Neural progenitor cell (in vitro differentiated cells): ENCODE measurements around the gene SEMA4G. TPM values are rescaled to one million over a fixed set of nuclear protein-coding genes. Genes with fewer than 3 reads are reported as not detected.
A peak's percentile ranks its signal among the peaks of the same experiment; 100 is the strongest.
"Not testable (repeated sequence)": the region's sequence is repeated elsewhere in the genome, so short reads cannot be mapped to it uniquely, and the experiment has no call there.

ENCODE experiments used
- DNase-seq: peaks from one replicate; pipeline ENCODE4 v3.0.0-alpha.2; 2016; ENCODE audit warnings: low spot score
- H2AFZ ChIP-seq: fragments of 200-600 bp; sonication (generic); replicated peaks from 2 replicates; pipeline ENCODE4 v1.6.1; 2016; ENCODE audit warnings: antibody characterized with exemption
- H3F3A ChIP-seq: fragments of 200-600 bp; sonication (generic); 2 replicates; pipeline ENCODE4 v1.6.1; 2016; ENCODE audit warnings: antibody characterized with exemption, low read depth
- H3K27ac ChIP-seq: fragments of 200-600 bp; sonication (generic); 2 replicates; pipeline ENCODE4 v1.5.1; 2016; ENCODE audit warnings: mild to moderate bottlenecking
- H3K27me3 ChIP-seq: fragments of 200-600 bp; sonication (generic); 2 replicates; pipeline ENCODE4 v1.6.1; 2016; ENCODE audit warnings: mild to moderate bottlenecking, moderate library complexity
- H3K36me3 ChIP-seq: fragments of 200-600 bp; sonication (generic); 2 replicates; pipeline ENCODE4 v1.5.1; 2016
- H3K4me1 ChIP-seq: fragments of 200-600 bp; sonication (generic); 2 replicates; pipeline ENCODE4 v1.6.1; 2016; ENCODE audit warnings: mixed run types
- H3K4me2 ChIP-seq: fragments of 200-600 bp; sonication (generic); 2 replicates; pipeline ENCODE4 v1.6.1; 2016
- H3K4me3 ChIP-seq: fragments of 200-600 bp; sonication (generic); 2 replicates; pipeline ENCODE4 v1.5.1; 2016
- H3K79me2 ChIP-seq: fragments of 200-600 bp; sonication (generic); 2 replicates; pipeline ENCODE4 v1.6.1; 2016; ENCODE audit warnings: low read depth
- H3K9ac ChIP-seq: fragments of 200-600 bp; sonication (generic); 2 replicates; pipeline ENCODE4 v1.6.1; 2016
- H3K9me3 ChIP-seq: fragments of 200-600 bp; sonication (generic); 2 replicates; pipeline ENCODE4 v1.5.1; 2016; ENCODE audit warnings: low read depth
- H4K20me1 ChIP-seq: fragments of 200-600 bp; sonication (generic); 2 replicates; pipeline ENCODE4 v1.6.1; 2016; ENCODE audit warnings: low read depth
- H3K27ac Mint-ChIP-seq: 3 replicates; pipeline ENCODE4 v1.8.0; 2021; ENCODE audit warnings: mixed read lengths
- H3K27me3 Mint-ChIP-seq: 2 replicates; pipeline ENCODE4 v1.8.0; 2022; ENCODE audit warnings: low read depth, mild to moderate bottlenecking, inconsistent platforms, moderate library complexity, mixed read lengths; ENCODE audit not compliant: insufficient read depth
- H3K36me3 Mint-ChIP-seq: 3 replicates; pipeline ENCODE4 v1.8.0; 2021; ENCODE audit warnings: mixed read lengths
- H3K4me1 Mint-ChIP-seq: 3 replicates; pipeline ENCODE4 v1.8.0; 2021; ENCODE audit warnings: mixed read lengths
- H3K4me3 Mint-ChIP-seq: 3 replicates; pipeline ENCODE4 v1.8.0; 2021; ENCODE audit warnings: mild to moderate bottlenecking, moderate library complexity, mixed read lengths
- H3K9me3 Mint-ChIP-seq: 3 replicates; pipeline ENCODE4 v1.8.0; 2020; ENCODE audit warnings: mixed read lengths
- CTCF ChIP-seq: fragments of 200-600 bp; sonication (generic); IDR thresholded peaks from 2 replicates; pipeline ENCODE4 v1.5.1; 2017; ENCODE audit warnings: antibody characterized with exemption, mild to moderate bottlenecking
- EZH2 ChIP-seq: fragments of 200-600 bp; sonication (generic); IDR thresholded peaks from 2 replicates; pipeline ENCODE4 v1.6.1; 2017; ENCODE audit warnings: antibody characterized with exemption, mild to moderate bottlenecking, moderate library complexity
- EZH2phosphoT487 ChIP-seq: fragments of 200-600 bp; sonication (generic); IDR thresholded peaks from 2 replicates; pipeline ENCODE4 v1.6.1; 2017; ENCODE audit warnings: antibody characterized with exemption
- total RNA-seq: library from RNA; depleted of rRNA; stranded (reverse); fragments of >200 nt; gene quantifications from 2 replicates; pipeline ENCODE4 v1.2.3, GENCODE V29; 2015; ENCODE audit warnings: low replicate concordance

The SEMA4G gene
- total RNA-seq, 1 donor from 2014 or later = 2.3 TPM

- H3K4me2 ChIP-seq = peak overlapping the region; percentile 27
- no peaks in the 10 kb centered on the region for H3K36me3 Mint-ChIP-seq
- peaks cover 4% of the 10 kb centered on the region for H4K20me1 ChIP-seq
- H3K4me3 ChIP-seq = no peak overlapping the region
- DNase-seq = no peak
- peaks cover 13% of the 10 kb centered on the region for H3K4me1 ChIP-seq
- H3K36me3 ChIP-seq = no peaks in the 10 kb centered on the region
- H3K27ac ChIP-seq = no peak overlapping the region
- peaks cover 20% of the 10 kb centered on the region for H3K27me3 ChIP-seq
- H3K79me2 ChIP-seq = no peaks in the 10 kb centered on the region
- no peak overlapping the region for H3K27ac Mint-ChIP-seq
- peaks cover 31% of the 10 kb centered on the region for H3K4me1 Mint-ChIP-seq
- H3K9me3 Mint-ChIP-seq = no peaks in the 10 kb centered on the region
- TF ChIP-seq EZH2 (no peak), EZH2phosphoT487 (no peak), CTCF (no peak)
- peaks cover 14% of the 10 kb centered on the region for H3K27me3 Mint-ChIP-seq
- peaks cover 33% of the 10 kb centered on the region for H3F3A ChIP-seq
- H3K4me3 Mint-ChIP-seq = peak overlapping the region; percentile 53
- no peaks in the 10 kb centered on the region for H3K9me3 ChIP-seq
- no peak overlapping the region for H2AFZ ChIP-seq
- no peak overlapping the region for H3K9ac ChIP-seq
These were observed 3.0 kb downstream of the SEMA4G start for GRCh38 chr10:100972115-100972903.

DNA sequence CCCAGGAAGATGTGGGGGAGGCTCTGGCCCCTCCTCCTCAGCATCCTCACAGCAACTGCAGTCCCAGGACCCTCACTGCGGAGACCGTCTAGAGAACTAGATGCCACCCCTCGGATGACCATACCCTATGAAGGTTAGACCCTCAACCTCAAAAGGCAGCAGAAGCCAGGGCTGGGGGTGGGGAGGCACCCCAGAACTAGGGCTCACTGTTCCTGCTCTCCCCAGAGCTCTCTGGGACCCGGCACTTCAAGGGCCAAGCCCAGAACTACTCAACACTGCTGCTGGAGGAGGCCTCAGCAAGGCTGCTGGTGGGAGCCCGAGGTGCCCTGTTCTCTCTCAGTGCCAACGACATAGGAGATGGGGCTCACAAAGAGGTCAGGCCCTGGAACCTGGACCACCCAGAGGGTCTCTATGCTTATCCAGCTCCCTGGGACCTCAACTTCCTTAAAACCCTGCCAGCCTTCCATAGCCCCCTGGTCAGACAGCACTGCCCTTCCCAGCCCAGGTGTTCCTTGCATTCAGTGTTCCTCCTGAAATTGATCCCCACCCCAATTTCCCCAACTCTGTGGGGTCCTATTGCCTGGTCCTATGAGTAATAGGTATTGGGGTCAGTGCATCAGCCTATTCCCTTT is 3.7 kb downstream of the SEMA4G start:
- Histone ChIP-seq H3F3A (peaks cover 31% of the 10 kb centered on the region), H3K4me3 (no peak overlapping the region), H3K27ac (no peak overlapping the region), H3K4me2 (no peak overlapping the region), H3K9ac (no peak overlapping the region), H3K36me3 (no peaks in the 10 kb centered on the region), H3K27me3 (peaks cover 19% of the 10 kb centered on the region), H4K20me1 (peaks cover 4% of the 10 kb centered on the region), H3K4me1 (peaks cover 13% of the 10 kb centered on the region), H2AFZ (no peak overlapping the region), H3K79me2 (no peaks in the 10 kb centered on the region), H3K9me3 (no peaks in the 10 kb centered on the region)
- no peak overlapping the region for H3K27ac Mint-ChIP-seq
- DNase-seq = no peak
- peaks cover 31% of the 10 kb centered on the region for H3K4me1 Mint-ChIP-seq
- H3K27me3 Mint-ChIP-seq = peaks cover 14% of the 10 kb centered on the region
- H3K4me3 Mint-ChIP-seq = peak overlapping the region; percentile 53
- H3K36me3 Mint-ChIP-seq = no peaks in the 10 kb centered on the region
- TF ChIP-seq EZH2 (no peak), CTCF (no peak)
- H3K9me3 Mint-ChIP-seq = no peaks in the 10 kb centered on the region

DNA sequence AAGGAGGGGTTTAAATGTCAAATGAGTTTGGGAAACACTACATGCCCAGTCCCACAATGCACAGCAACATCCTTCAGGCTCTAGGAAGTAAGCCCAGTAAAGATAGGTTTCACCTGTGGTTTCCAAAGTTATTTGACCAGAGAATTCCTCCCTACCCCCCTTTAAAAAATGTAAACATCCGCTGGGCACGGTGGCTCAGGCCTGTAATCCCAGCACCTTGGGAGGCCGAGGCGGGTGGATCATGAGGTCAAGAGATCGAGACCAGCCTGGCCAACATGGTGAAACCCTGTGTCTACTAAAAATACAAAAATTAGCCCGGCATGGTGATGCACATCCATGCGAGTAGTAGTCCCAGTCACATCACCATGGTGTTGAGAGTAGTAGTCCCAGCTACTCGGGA is 6.1 kb downstream of the SEMA4G start:
- H3K9me3 Mint-ChIP-seq, H3K36me3 Mint-ChIP-seq, H3K4me3 Mint-ChIP-seq, H3K79me2 ChIP-seq, H3K4me3 ChIP-seq, H2AFZ ChIP-seq, H3K36me3 ChIP-seq, H3K9me3 ChIP-seq, H3K4me2 ChIP-seq, H4K20me1 ChIP-seq, H3K27me3 ChIP-seq, DNase-seq, H3K27ac ChIP-seq, H3K9ac ChIP-seq, H3K27ac Mint-ChIP-seq: not testable (repeated sequence)
- peaks cover 14% of the 10 kb centered on the region for H3K27me3 Mint-ChIP-seq
- H3K4me1 ChIP-seq = peaks cover 13% of the 10 kb centered on the region
- peaks cover 11% of the 10 kb centered on the region for H3F3A ChIP-seq
- H3K4me1 Mint-ChIP-seq = peaks cover 23% of the 10 kb centered on the region

- peaks cover 8% of the 10 kb centered on the region for H3K4me1 Mint-ChIP-seq
- peaks cover 8% of the 10 kb centered on the region for H3K36me3 Mint-ChIP-seq
- Histone ChIP-seq H4K20me1 (no peaks in the 10 kb centered on the region), H3K4me3 (no peak overlapping the region), H3K9ac (no peak overlapping the region), H2AFZ (no peak overlapping the region), H3K4me1 (peaks cover 4% of the 10 kb centered on the region), H3K27ac (no peak overlapping the region), H3K36me3 (no peaks in the 10 kb centered on the region), H3F3A (no peaks in the 10 kb centered on the region), H3K4me2 (no peak overlapping the region), H3K79me2 (no peaks in the 10 kb centered on the region), H3K9me3 (no peaks in the 10 kb centered on the region), H3K27me3 (no peaks in the 10 kb centered on the region)
- peaks cover 12% of the 10 kb centered on the region for H3K27me3 Mint-ChIP-seq
- DNase-seq = no peak
- TF ChIP-seq EZH2 (no peak), EZH2phosphoT487 (no peak), CTCF (no peak)
- H3K27ac Mint-ChIP-seq = no peak overlapping the region
- H3K9me3 Mint-ChIP-seq = no peaks in the 10 kb centered on the region
- H3K4me3 Mint-ChIP-seq = no peak overlapping the region
These were observed 7.6 kb downstream of the SEMA4G start for GRCh38 chr10:100976906-100977305.
